Measurements from ENCODE around the gene RPAP3. TPM values are rescaled to one million over a fixed set of nuclear protein-coding genes. Genes with fewer than 3 reads are reported as not detected.

Gene RPAP3
- total RNA-seq, 1 experiment from 2014 or later: 19.5 TPM

DNA sequence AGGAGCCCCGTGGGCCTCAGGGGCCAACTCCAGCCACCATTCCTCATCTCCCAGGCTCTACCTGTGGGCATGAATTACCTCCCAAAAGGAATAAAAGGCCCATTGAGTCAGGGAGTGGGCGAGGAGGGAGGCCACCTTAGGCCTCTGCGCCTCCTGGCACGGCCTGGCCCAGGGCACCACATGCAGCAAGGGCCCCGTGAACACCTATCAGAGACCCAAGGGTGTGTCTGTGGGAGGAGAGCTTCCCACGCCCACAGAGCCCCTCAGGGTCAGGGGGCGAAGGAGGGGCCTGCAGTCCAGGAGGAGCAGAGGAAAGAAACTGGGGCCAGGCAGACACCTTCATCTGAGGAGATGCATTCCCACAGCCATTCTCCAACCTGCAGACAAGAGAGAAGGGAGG, 40.7 kb upstream of the RPAP3 start:
- H3K27me3 ChIP-seq (ENCODE audit: control insufficient read depth, insufficient read depth, low read length): no peaks in the 10 kb centered on the region
- H3K36me3 ChIP-seq (replicated peaks; ENCODE audit: control insufficient read depth, insufficient read depth, low read length): peaks cover 4% of the 10 kb centered on the region
- DNase-seq: no peak
- no peak overlapping the region for H3K4me3 ChIP-seq (ENCODE audit: insufficient read depth, low read depth, low read length)

DNA sequence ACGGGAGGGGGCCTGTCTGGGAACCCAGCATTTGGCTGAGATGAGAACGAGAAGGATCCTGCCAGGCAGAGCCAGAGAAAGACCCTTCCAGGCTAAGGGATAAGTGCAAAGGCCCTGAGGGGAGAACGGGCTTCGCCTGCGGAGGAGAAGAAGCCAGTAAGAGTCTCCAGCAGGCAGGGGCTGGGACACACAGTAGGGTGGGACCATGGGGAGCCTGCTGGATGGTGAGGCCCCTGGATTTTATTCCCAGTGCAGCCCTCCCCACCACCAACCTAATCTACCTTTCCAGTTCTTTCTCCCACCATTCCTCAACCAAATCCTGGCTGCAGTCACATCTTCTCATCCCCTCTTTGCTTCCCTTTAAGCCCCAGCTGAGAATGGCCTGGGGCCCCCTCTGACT, 40.2 kb upstream of the RPAP3 start:
- H3K4me3 ChIP-seq (ENCODE audit: insufficient read depth, low read depth, low read length): no peak overlapping the region
- no peaks in the 10 kb centered on the region for H3K27me3 ChIP-seq (ENCODE audit: control insufficient read depth, insufficient read depth, low read length)
- peaks cover 4% of the 10 kb centered on the region for H3K36me3 ChIP-seq (replicated peaks; ENCODE audit: control insufficient read depth, insufficient read depth, low read length)
- no peak for DNase-seq

DNA sequence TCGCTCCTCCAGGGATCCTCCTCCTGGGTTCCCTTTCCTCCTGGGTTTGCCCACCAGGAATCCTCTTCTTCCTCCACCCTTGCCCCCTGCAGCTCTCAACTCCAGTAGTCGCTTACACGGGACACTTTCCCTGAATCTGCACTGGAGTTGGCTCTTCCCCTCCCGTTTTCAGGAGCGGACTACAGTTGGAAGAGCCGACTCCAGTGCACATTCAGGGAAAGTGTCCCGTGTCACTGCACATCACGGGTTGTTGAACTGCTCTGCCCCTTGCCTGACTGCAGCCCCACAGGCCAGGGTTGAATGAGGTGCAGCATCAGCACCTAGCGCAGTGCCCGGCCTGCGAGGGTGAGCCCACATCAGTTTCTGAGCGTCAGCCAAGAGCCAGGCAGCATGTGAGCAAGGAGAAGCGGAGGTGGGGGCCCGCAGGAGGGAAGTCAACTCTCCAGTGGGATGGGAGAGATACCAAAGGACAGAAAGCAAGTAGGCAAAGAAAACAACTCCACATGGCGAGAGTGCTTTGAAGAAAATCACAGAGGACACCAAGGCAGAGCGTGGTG, 39.7 kb upstream of the RPAP3 start:
- 0 out of 2 replicates have a peak, but pooled peaks cover 1% of the 10 kb centered on the region for H3K27me3 ChIP-seq (ENCODE audit: control insufficient read depth, insufficient read depth, low read length)
- no peak overlapping the region for H3K4me3 ChIP-seq (ENCODE audit: insufficient read depth, low read depth, low read length)
- DNase-seq: no peak
- peaks cover 4% of the 10 kb centered on the region for H3K36me3 ChIP-seq (replicated peaks; ENCODE audit: control insufficient read depth, insufficient read depth, low read length)

DNA sequence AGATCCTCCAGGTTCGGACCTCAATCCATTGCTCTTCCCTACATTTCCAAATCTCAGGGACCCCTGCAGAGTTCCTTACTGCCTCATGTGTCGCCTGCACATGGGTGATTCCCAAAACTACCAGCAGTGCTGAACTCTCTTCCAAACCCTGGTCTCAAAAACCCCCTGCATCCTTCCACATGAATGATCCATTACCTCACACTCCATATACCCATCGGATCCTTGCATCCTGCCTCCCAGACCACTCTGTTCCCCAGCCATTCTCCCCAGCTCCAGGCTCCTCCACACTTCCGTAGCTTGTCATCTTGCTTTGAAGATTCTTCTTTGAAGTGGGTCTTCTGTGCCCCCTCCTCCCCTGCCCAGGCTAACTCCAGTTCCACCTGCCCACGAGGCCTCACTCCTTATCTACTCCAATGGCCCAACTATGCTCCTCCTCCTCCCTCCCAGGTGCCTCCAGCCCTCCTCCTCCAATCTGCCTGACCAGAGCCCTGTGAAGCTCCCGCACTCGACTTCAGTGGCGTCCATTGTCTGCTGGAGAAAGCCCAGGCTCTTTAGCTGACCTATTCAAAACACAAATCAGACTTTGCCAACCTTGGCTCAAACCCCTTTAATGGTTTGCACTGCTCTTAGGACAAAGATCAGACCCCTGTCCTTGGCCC, 39.1 kb upstream of the RPAP3 start:
- Histone ChIP-seq H3K4me3 (ENCODE audit: insufficient read depth, low read depth, low read length) (no peak overlapping the region), H3K27me3 (ENCODE audit: control insufficient read depth, insufficient read depth, low read length) (0 out of 2 replicates have a peak, but pooled peaks cover 1% of the 10 kb centered on the region), H3K36me3 (replicated peaks; ENCODE audit: control insufficient read depth, insufficient read depth, low read length) (peaks cover 4% of the 10 kb centered on the region)
- no peak for DNase-seq

DNA sequence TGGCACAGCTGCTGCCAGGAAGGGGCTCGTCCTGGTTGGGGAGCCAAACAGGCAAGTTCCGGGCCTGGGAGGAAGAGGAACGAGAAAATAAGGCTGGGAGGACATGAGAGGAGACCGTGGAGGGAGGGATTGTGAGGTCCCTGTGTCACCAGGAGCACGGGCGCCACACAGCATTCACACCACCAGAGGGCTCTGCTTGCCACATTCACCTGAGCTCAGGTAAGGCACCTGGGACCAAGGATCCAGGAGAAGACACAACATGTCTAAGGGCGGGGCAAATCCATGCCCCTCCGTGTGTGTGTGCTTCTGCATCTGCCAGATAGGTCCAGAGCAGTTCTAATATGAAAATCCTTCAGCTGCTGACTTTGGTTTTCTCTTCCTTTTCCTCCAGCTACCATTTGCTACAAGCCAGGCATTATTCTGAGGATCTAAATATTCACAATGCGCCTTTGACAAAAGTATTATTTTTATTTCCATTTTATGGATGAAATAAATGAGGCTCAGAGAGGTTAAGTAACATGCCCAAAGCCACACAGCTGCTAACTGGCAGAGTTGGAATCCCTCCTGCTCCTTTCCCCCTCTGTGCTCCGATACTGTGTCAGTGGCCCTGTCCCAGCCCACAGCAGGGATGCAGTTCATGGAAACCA, 38.3 kb upstream of the RPAP3 start:
- H3K36me3 ChIP-seq (replicated peaks; ENCODE audit: control insufficient read depth, insufficient read depth, low read length): peaks cover 4% of the 10 kb centered on the region
- DNase-seq: peak; percentile 93
- H3K27me3 ChIP-seq (ENCODE audit: control insufficient read depth, insufficient read depth, low read length): 0 out of 2 replicates have a peak, but pooled peaks cover 1% of the 10 kb centered on the region
- no peak overlapping the region for H3K4me3 ChIP-seq (ENCODE audit: insufficient read depth, low read depth, low read length)

DNA sequence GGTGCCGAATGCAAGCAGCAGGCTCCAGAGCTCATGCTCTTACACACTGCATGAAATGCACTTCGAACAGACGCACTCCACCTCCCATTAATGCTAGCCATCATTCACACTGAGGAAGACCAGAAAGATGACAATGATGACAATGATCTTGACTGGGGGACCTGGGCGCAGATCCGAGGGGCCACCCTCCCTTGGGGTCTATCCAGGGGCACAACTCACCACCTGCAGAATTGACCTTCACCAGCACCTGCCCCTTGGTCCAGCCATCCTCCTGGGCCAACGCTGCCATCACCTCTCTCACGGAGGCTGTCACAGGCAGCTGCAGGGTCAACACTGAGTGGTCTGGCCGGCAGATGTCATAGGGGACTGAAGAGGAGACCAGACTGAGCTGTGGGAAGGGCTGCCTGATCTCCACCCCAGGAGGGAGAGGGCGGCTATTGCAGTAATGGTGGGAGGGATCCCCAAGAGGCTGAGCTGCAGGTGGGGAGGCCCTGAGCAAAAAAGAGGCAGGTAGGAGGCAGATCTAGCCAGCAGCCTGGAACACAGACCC, 37.6 kb upstream of the RPAP3 start:
- Histone ChIP-seq H3K36me3 (replicated peaks; ENCODE audit: control insufficient read depth, insufficient read depth, low read length) (peaks cover 4% of the 10 kb centered on the region), H3K27me3 (ENCODE audit: control insufficient read depth, insufficient read depth, low read length) (0 out of 2 replicates have a peak, but pooled peaks cover 1% of the 10 kb centered on the region), H3K4me3 (ENCODE audit: insufficient read depth, low read depth, low read length) (no peak overlapping the region)
- no peak for DNase-seq

DNA sequence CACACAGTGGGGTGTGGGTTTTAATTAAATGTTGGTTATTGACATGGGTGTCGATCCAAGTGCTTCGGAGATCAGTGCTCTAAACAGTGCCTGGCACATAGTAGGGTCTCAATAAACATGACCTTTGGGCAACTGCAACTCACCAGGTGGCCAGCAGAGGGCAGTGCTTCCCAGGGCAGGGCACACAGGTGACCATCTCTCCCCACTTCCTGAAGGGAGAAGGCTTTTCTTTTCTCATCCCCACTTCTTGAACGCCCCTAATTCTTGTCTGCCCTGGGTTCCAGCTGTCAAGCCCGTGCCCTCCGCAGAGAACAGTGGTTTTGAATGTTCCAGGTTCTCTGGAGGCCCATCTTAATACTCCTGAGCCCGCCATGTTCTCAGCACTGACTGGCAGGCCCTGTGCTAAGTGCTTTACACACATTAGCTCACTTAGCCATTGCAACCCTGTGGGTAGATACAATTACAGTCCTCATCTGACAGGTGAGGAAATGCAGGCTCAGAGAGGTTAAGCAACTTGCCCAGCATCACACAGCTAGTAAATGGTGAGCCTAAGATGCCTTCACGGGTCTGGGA, 36.5 kb upstream of the RPAP3 start:
- Histone ChIP-seq H3K27me3 (ENCODE audit: control insufficient read depth, insufficient read depth, low read length) (0 out of 2 replicates have a peak, but pooled peaks cover 1% of the 10 kb centered on the region), H3K4me3 (ENCODE audit: insufficient read depth, low read depth, low read length) (no peak overlapping the region), H3K36me3 (replicated peaks; ENCODE audit: control insufficient read depth, insufficient read depth, low read length) (no peaks in the 10 kb centered on the region)
- peak; percentile 89 for DNase-seq

DNA sequence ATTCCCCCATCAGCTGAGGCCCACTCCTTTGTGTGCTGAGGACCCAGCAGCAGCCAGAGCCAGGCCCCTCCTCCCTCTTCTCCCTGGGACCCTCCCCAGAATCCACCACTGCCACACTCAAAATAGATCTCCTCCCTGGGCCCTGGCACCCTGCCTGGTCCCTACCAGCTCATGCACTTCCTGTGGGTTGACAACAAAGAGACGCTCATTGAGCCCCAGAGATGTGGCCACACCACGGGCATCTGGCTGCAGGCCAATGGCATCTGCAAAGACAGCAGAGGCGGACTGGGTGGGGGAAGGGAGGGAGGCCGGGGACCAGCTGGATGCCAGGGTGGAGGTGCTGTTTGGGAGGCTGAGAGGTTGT, 35.5 kb upstream of the RPAP3 start:
- Histone ChIP-seq H3K36me3 (replicated peaks; ENCODE audit: control insufficient read depth, insufficient read depth, low read length) (no peaks in the 10 kb centered on the region), H3K27me3 (ENCODE audit: control insufficient read depth, insufficient read depth, low read length) (0 out of 2 replicates have a peak, but pooled peaks cover 1% of the 10 kb centered on the region), H3K4me3 (ENCODE audit: insufficient read depth, low read depth, low read length) (no peak overlapping the region)
- peak; percentile 74 for DNase-seq

DNA sequence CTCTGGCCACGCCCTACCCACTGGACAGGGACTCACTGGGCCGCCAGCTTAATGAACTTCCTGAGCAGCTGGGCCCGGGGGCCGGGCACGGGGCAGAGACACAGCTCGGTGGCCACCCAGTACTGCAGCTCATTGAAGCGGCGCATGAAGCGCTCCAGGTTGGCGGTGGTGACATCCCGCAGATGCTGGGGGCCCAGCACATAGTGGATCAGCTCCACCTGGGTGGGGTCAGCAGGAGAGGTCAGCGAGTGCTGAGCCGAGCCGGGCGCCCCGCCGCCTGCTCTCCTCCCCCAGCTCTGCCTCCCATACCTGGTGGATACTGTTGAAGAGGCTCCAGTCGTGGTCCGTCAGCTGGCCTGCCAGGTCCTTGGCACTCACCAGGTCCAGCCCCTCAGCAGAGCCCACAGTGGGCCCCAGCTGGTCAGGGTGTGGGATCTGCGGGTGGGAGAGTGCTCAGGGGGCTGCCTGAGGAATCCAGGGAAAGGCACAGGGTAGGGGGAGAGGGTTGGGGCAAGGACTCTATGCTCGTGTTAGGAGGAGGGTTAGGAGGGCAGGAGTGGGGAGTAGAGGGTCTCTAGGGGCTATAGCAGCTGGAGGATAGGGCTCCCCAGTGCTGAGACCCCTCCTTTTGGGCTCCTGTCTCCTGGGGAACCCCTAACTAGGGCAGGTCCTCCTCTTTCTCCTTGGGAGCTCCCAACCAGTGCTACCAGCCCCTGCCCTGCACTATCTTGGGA, 34.9 kb upstream of the RPAP3 start:
- no peak overlapping the region for H3K4me3 ChIP-seq (ENCODE audit: insufficient read depth, low read depth, low read length)
- H3K27me3 ChIP-seq (ENCODE audit: control insufficient read depth, insufficient read depth, low read length): 0 out of 2 replicates have a peak, but pooled peaks cover 1% of the 10 kb centered on the region
- DNase-seq: no peak
- no peaks in the 10 kb centered on the region for H3K36me3 ChIP-seq (replicated peaks; ENCODE audit: control insufficient read depth, insufficient read depth, low read length)

DNA sequence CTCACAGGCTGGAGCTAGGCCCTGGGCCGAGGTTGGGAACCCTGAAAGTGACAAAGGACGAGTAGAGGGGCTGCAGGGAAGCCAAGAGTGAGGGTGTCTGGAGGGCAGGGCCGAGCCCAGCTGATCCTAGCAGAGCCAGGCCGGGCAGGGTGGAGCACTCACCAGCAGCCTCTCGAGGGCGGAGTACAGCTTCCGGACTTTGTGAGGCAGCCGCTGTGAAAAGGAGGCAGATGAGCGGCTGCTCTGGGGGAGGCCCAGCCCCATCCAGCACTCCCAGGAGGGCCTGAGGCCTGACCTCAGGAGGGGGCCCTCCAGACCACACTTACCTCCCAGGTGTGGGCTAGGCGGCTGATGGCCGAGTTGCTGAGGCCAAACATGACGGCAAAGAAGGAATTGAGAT, 34.1 kb upstream of the RPAP3 start:
- no peaks in the 10 kb centered on the region for H3K36me3 ChIP-seq (replicated peaks; ENCODE audit: control insufficient read depth, insufficient read depth, low read length)
- H3K27me3 ChIP-seq (ENCODE audit: control insufficient read depth, insufficient read depth, low read length): 0 out of 2 replicates have a peak, but pooled peaks cover 1% of the 10 kb centered on the region
- H3K4me3 ChIP-seq (ENCODE audit: insufficient read depth, low read depth, low read length): no peak overlapping the region
- DNase-seq: no peak

DNA sequence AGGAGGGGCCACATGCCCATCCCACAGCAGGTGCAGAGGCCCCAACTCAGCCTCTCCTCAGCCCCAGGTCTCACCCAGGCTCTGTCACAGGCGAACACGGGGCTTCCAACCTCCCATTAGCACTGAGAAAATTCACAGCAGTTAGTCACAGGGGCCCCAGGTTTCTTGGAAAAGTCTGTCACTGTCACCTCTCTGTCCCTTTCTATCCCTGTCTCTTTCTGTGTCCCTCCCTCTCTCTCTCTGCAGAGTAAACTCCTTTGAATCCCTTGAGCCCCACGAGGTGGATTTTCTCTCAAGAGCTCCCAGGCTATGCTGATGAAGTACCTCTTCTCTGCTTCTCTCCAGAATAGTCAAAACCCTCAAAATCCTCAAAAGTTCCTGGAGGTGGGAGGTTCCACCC, 33.5 kb upstream of the RPAP3 start:
- Histone ChIP-seq H3K36me3 (replicated peaks; ENCODE audit: control insufficient read depth, insufficient read depth, low read length) (no peaks in the 10 kb centered on the region), H3K4me3 (ENCODE audit: insufficient read depth, low read depth, low read length) (no peak overlapping the region), H3K27me3 (ENCODE audit: control insufficient read depth, insufficient read depth, low read length) (0 out of 2 replicates have a peak, but pooled peaks cover 1% of the 10 kb centered on the region)
- DNase-seq: no peak

DNA sequence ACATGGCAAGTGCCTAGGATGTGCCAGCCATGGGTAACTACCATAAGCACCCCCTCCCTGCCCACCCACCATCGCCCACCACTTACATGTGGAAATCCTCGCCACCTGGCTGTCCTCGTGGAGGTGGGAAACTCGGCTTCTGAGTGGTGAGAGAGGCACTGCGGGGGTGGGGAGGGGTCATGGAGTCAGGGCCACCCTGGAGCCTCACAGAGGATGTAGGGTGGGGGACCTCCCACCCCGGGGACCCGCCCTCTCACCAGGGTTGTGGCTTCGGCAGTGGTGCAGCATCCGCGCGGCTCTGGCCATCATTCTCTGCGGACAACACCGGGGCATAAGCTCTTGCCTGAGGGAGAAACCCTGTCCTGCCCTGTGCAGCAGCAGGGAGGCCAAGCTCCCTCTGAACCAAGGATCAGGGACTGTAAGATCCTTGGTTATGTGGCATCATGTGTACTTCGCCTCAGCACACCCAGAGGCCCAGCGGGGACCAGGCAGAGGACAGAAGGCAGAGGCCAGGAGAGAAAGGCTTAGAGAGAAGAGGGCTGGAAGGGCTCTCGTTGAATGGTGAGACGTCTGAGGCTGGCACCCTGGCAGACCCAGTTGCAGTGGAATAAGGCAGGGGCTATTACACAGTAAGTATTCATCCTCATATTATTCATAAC, 32.2 kb upstream of the RPAP3 start:
- no peak for DNase-seq
- 0 out of 2 replicates have a peak, but pooled peaks cover 1% of the 10 kb centered on the region for H3K27me3 ChIP-seq (ENCODE audit: control insufficient read depth, insufficient read depth, low read length)
- no peaks in the 10 kb centered on the region for H3K36me3 ChIP-seq (replicated peaks; ENCODE audit: control insufficient read depth, insufficient read depth, low read length)
- no peak overlapping the region for H3K4me3 ChIP-seq (ENCODE audit: insufficient read depth, low read depth, low read length)

DNA sequence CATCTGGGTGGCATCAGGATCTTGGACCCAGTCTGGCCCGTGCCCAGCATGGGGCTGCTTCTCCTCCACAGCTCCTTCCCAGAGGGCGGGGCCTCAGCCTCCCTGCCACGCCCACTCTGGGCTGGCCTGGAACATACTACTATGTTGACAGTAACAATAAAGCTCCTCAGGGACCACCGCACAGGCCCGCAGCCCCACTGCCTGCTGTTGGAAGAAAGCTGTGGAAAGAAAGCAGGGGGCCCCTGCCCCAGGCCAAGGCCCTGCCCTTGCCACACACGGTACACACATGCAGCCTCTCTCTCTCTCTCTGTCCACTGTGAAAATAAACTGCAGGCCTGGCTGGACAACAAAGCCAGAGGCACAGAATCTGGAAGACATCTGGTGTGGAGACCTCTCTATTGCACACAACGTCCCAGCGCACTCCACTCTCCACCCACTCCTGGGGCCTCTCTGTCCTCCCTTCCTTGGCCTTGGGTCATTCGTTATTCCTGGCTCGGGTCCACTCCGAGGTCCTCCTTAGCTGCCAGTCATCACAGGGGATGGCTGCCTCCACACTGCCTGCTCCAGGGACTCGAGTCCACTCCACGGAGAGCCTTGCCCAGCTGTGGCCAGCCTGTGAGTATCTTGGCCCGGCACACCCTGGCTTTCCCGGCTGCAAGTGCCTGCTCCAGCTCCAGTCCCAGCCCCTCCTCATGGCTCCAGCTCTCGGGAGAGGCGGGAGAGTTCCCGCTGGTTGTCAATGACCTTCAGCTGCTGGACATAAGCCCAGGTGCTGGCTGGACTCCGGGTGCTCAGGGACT, 31.2 kb upstream of the RPAP3 start:
- 0 out of 2 replicates have a peak, but pooled peaks cover 1% of the 10 kb centered on the region for H3K27me3 ChIP-seq (ENCODE audit: control insufficient read depth, insufficient read depth, low read length)
- DNase-seq: peak; percentile 82
- no peaks in the 10 kb centered on the region for H3K36me3 ChIP-seq (replicated peaks; ENCODE audit: control insufficient read depth, insufficient read depth, low read length)
- H3K4me3 ChIP-seq (ENCODE audit: insufficient read depth, low read depth, low read length): no peak overlapping the region
